NCI-H1930 (cell line): ENCODE results near the gene BLM.
"Not testable (repeated sequence)": the region's sequence is repeated elsewhere in the genome, so short reads cannot be mapped to it uniquely, and the experiment has no call there.

ENCODE experiments used
- DNase-seq, 2 experiments: peaks; one replicate each; lab custom pipeline; 2025; lab: John Stamatoyannopoulos, UW

Gene BLM

DNA sequence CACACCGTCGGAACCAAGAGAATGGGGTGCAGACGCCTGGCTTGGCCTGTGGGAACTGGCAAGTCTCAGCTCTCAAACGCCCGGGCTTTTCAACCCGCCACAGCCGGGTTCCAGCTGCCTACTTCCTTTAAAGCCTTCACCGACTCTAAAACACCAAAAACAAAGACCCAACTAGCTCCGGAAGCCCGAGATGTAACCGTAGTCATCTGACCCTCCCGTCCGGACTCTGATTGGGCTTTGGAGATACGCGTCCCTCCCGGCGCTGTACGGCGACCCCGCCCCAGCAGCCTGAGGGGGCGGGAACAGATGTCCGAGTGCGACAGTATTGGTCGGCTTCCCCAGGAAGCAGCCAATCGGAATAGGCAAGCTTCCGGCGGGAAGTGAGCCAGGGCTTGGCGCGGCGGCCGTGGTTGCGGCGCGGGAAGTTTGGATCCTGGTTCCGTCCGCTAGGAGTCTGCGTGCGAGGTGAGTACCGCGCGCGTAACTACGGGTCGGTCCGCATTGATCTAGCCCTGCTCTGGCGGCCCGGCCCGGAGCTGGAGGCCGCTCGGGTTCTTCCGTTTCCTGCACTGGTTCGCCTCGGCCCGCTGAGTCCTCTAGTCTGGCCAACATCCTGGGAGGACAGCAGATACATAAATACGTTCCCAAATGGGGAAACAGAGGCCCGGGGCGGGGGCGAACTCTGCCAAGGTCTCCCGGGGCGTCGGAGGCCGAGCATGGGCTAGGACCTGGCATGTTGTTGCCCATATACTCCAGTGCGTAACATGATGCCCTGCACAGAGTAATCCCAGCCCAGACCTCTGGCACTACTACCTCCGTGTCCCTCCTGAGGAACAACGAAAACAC lies at the start of gene BLM:
Gene BLM, plus strand, starts transcription at position 371 of the 846 bp plus-strand sequence. CDS start 30,047 bp downstream, outside the sequence.
- DNase-seq = peak; percentile 78 to 87

DNA sequence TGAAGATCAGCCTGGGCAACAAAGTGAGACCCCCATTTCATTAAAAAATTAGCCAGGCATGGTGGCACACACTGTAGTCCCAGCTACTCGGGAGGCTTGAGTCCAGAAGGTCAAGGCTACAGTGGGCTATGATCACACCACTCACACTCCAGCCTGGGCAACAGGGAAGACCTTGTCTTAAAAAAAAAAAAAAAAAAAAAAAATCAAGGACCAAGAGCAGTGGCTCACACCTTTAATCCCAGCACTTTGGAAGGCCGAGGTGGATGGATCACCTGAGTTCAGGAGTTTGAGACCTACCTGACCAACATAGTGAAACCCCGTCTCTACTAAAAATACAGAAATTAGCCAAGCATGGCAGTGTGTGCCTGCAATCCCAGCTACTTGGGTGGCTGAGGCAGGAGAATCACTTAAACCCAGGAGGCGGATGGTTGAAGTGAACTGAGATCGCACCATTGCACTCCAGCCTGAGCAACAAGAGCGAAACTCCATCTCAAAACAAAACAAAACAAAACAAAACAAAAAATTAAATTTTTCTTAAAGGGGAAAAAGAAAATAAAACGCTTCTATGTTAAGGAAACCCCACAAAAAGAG lies 49.3 kb upstream of the BLM start:
- not testable (repeated sequence) for DNase-seq

- DNase-seq = not testable (repeated sequence)
Measured at GRCh38 chr15:90670631-90671030, 46.5 kb upstream of the BLM start.

DNA sequence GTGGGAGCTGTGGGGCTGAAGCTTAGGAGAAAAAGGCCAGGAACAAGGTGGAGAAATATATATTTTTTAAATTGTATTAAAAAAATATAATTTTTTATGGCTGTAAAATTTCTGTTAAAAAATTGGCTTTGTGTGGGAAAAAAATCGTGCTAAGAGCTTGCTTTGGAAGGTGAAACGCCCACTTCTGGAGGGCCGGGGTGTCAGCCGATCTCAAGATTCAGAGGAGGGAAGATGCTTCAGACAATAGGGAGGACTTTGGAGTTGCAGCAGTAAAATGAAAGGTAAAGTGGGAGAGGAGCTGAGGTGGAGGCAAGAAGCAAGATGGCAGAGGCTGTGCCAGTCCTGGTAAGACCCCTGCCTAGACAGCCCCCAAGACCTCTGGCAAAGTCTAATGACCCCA lies 45.9 kb upstream of the BLM start:
- no peak for DNase-seq

DNA sequence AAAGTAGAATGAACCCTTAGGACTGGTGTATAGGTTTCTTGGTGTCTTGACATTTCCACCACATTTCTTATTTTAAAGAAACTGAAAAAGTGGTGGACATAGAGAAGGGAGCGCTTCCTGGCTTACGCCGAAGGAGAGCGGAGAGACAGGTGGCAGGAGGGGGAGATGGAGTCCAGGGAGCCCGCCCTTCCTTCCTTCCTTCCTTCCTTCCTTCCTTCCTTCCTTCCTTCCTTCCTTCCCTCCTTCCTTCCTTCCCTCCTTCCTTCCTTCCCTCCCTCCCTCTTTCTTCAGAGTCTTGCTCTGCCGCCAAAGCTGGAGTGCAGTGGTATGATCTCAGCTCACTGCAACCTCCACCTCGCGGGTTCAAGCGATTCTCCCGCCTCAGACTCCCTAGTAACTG lies 43.8 kb upstream of the BLM start:
- not testable (repeated sequence) for DNase-seq

- no peak for DNase-seq
Measured at GRCh38 chr15:90674476-90674875, 42.7 kb upstream of the BLM start.

- no peak for DNase-seq
Measured at GRCh38 chr15:90675464-90675863, 41.7 kb upstream of the BLM start.

GRCh38 chr15:90677807-90678790 lies 39.0 kb upstream of the BLM start:
- no peak for DNase-seq

DNA sequence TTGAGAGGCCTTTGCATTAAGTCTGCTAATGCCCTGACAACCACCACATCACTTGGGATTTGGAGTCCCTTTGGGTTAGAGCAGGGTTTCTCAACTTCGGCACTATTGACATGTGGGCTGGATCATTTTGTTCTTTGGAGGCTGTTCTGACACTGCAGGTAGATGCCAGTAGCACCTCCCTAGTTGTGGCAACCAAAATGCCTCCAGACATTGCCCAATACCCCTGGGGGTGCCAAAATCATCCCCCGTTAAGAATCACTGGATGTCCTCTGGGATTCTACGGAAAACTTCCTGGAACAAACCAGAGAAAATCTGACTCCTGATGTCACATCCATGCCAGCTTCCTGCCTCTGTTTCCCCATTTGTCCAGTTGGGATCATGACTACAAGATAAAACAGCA lies 37.2 kb upstream of the BLM start:
- DNase-seq = no peak

GRCh38 chr15:90680371-90680935 lies 36.7 kb upstream of the BLM start:
- no peak for DNase-seq

GRCh38 chr15:90681056-90681455 lies 36.1 kb upstream of the BLM start:
- no peak for DNase-seq

DNA sequence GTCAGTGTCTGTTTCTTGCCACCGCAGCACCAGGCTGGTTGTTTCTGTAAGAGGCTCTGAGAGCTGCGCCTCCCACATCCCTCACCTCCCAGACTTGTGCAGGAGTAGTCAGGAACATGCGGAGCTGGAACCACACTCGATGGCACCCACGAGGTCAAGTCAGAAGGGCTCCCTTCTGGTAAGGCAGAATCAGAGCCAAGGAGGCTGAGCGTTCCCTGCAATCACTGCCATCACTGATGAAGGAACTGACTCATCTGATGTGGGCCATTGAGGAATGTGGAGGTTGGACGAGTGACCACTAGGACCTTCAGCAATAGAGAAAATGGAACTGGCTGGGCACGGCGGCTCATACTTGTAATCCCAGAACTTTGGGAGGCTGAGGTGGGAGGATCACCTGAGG lies 35.7 kb upstream of the BLM start:
- no peak for DNase-seq

DNA sequence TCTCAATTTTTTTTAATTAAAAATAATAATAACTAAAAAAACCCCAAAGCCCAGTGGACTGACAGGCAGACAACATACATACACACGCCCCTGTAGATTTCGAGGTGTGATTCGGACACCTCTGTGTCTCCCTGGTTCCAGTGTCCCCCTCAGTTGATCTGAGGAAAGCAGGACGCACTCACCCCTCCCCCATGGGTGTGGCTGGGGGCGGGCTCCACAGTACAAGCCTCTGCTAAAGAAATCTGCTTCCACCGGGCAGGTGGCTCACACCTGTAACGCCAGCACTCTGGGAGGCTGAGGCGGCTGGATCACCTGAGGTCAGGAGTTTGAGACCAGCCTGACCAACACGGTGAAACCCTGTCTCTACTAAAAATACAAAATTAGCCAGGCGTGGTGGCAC lies 33.8 kb upstream of the BLM start:
- DNase-seq = no peak

- DNase-seq = no peak
Measured at GRCh38 chr15:90683876-90684275, 33.3 kb upstream of the BLM start.

DNA sequence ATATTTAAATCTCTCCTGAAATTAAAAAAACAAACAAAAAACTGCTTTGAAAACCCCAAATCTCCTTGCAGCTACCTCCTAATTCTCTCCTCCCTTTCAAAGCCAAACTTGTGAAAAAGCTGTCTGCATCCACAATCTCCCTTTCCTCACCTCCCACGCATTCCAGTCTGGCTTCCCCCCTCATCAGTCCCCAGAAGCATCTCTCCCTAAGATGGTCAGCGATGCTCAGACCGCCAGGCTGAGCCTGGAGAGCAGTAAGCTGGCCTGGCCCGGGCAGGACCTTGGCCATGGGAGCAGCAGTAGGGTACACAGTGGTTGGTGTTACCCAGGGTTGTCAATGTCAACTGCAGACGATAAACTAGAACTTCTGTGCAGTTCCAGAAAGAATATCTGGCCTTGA lies 32.9 kb upstream of the BLM start:
- DNase-seq = no peak

- no peak for DNase-seq
Measured at GRCh38 chr15:90685591-90686434, 31.3 kb upstream of the BLM start.

- no peak for DNase-seq
Measured at GRCh38 chr15:90686435-90687218, 30.5 kb upstream of the BLM start.

DNA sequence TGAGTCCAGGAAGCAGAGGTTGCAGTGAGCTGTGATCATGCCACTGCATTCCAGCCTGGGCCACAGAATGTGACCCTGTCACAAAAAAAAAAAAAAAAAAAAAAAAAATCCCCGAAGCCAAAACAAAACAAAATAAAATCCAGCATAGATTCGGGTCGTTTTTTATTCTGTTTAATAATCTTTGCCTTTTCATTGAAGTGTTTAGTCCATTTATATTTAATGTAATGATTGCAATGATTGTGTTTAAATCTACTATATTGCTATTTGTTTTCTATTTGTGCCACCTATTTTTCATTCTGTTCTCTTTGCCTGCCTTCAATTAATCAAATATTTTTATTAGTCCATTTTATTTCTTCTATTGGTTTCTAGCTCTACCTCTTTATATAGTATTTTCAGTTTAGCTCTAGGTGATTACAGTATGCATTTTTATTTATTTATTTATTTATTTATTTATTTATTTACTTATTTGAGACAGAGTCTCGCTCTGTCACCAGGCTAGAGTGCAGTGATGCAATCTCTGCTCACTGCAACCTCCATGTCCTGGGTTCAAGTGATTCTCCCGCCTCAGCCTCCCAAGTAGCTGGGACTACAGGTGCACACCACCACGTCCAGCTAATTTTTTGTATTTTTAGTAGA lies 27.7 kb upstream of the BLM start:
- DNase-seq = not testable (repeated sequence)

- no peak for DNase-seq
Measured at GRCh38 chr15:90690585-90690984, 26.6 kb upstream of the BLM start.

DNA sequence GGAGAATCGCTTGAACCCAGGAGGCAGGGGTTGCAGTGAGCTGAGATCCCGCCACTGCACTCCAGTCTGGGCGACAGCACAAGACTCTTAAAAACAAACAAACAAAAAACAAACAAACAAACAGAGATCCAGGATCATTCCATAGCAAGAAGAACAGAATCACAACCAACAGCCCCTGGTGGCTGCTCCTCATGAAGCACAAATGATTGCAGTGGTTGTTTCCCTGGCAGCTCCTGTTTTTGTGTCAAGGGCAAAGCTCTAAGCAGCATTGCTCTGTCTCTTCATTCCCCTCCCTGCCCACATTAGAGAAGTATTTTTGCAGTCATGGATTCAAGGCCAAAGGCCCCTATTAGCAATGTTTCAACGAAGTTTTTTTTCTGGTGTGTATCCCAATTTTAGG lies 25.8 kb upstream of the BLM start:
- no peak for DNase-seq
